ENCODE results near the gene ZNF112.
"Not testable (repeated sequence)": the region's sequence is repeated elsewhere in the genome, so short reads cannot be mapped to it uniquely, and the experiment has no call there.

The ZNF112 gene

GRCh38 chr19:44356383-44357111 lies at the start of gene ZNF112:
TSS of gene ZNF112 (minus strand) at chr19:44356680. CDS start at chr19:44340539, 16,141 bp downstream.
- peak; percentile 82 for DNase-seq (ENCODE audit: low spot score)

- peak; percentile 95 for DNase-seq (ENCODE audit: low spot score)
Observed at GRCh38 chr19:44401139-44402115, 44.9 kb upstream of the ZNF112 start, which contains the start of gene ZNF285. TSS of gene ZNF285 (minus strand) at chr19:44401608. CDS start at chr19:44397213, 4,395 bp downstream.

- not testable (repeated sequence) for DNase-seq (ENCODE audit: low spot score)
Observed at GRCh38 chr19:44389268-44389667, 32.8 kb upstream of the ZNF112 start.

- DNase-seq (ENCODE audit: low spot score) = no peak
Observed at GRCh38 chr19:44374789-44375188, 18.3 kb upstream of the ZNF112 start.

- no peak for DNase-seq (ENCODE audit: low spot score)
Observed at GRCh38 chr19:44371815-44372480, 15.5 kb upstream of the ZNF112 start.

- DNase-seq (ENCODE audit: low spot score) = no peak
Observed at GRCh38 chr19:44367024-44367423, 10.5 kb upstream of the ZNF112 start.

GRCh38 chr19:44346556-44346955 lies 9.9 kb downstream of the ZNF112 start:
- no peak for DNase-seq (ENCODE audit: low spot score)

- DNase-seq (ENCODE audit: low spot score) = no peak
Observed at GRCh38 chr19:44345959-44346358, 10.5 kb downstream of the ZNF112 start.

GRCh38 chr19:44344255-44344654 lies 12.2 kb downstream of the ZNF112 start:
- no peak for DNase-seq (ENCODE audit: low spot score)

- DNase-seq (ENCODE audit: low spot score) = no peak
Observed at GRCh38 chr19:44341794-44342193, 14.7 kb downstream of the ZNF112 start.

GRCh38 chr19:44334639-44335038 lies 21.8 kb downstream of the ZNF112 start:
- DNase-seq (ENCODE audit: low spot score) = not testable (repeated sequence)

GRCh38 chr19:44332145-44332544 lies 24.3 kb downstream of the ZNF112 start:
- no peak for DNase-seq (ENCODE audit: low spot score)

- no peak for DNase-seq (ENCODE audit: low spot score)
Observed at GRCh38 chr19:44315883-44316282, 40.6 kb downstream of the ZNF112 start.

- DNase-seq (ENCODE audit: low spot score) = no peak
Observed at GRCh38 chr19:44313231-44313630, 43.2 kb downstream of the ZNF112 start.

- no peak for DNase-seq (ENCODE audit: low spot score)
Observed at GRCh38 chr19:44308011-44308410, 48.5 kb downstream of the ZNF112 start.

- no peak for DNase-seq (ENCODE audit: low spot score)
Observed at GRCh38 chr19:44306283-44306682, 50.2 kb downstream of the ZNF112 start.

GRCh38 chr19:44305457-44305856 lies 51.0 kb downstream of the ZNF112 start:
- DNase-seq (ENCODE audit: low spot score) = no peak

GRCh38 chr19:44304659-44305193 lies 51.8 kb downstream of the ZNF112 start, which contains the start of gene ZNF235:
TSS of gene ZNF235 (minus strand) at chr19:44305025. CDS start at chr19:44303404, 1,621 bp downstream.
- peak; percentile 93 for DNase-seq (ENCODE audit: low spot score)

- peak; percentile 36 for DNase-seq (ENCODE audit: low spot score)
Observed at GRCh38 chr19:44303976-44304568, 52.4 kb downstream of the ZNF112 start.

- DNase-seq (ENCODE audit: low spot score) = no peak
Observed at GRCh38 chr19:44303320-44303719, 53.2 kb downstream of the ZNF112 start.

- DNase-seq (ENCODE audit: low spot score) = no peak
Observed at GRCh38 chr19:44284968-44285367, 71.5 kb downstream of the ZNF112 start.
